Measurements from ENCODE around the gene RCAN1.
A peak's percentile ranks its signal among the peaks of the same experiment; 100 is the strongest.

The RCAN1 gene

GRCh38 chr21:34526241-34526617 is 88.7 kb downstream of the RCAN1 start:
- H3K27ac ChIP-seq, result peak overlapping the region in 4 of 11 experiments; percentile 4 to 22 (median 12); a peak in 1 of 22 replicates
- H3K36me3 ChIP-seq, result peaks cover 0 to 12% (median 5%) of the 10 kb centered on the region in 11 experiments; a peak in 9 of 22 replicates
- H3K9ac ChIP-seq, result peak overlapping the region in 5 of 11 experiments; percentile 32 to 65 (median 48); a peak in 9 of 22 replicates
- peaks cover 0 to 8% (median 0%) of the 10 kb centered on the region in 11 experiments; a peak in 2 of 22 replicates for H3K9me3 ChIP-seq (replicated peaks in 1 of 11)
- H3K4me2 ChIP-seq, result peak overlapping the region; percentile 33 to 83 (median 62)
- peak overlapping the region in 1 of 10 experiments; percentile 3; a peak in 2 of 20 replicates for H3K4me3 ChIP-seq
- no peak for TF ChIP-seq Cebpa-rat (IDR thresholded peaks at IDR 0.05)
- H3K4me1 ChIP-seq, result peaks cover 10 to 23% (median 14%) of the 10 kb centered on the region in 10 experiments
- H4K20me1 ChIP-seq, result no peaks in the 10 kb centered on the region; a peak in 1 of 22 replicates
- H3K27me3 ChIP-seq, result no peaks in the 10 kb centered on the region

- Histone ChIP-seq H4K20me1 (no peaks in the 10 kb centered on the region; a peak in 1 of 22 replicates), H3K4me1 (peaks cover 10 to 35% (median 21%) of the 10 kb centered on the region in 10 experiments), H3K27ac (no peak overlapping the region), H3K4me3 (no peak overlapping the region), H3K36me3 (peaks cover 0 to 25% (median 13%) of the 10 kb centered on the region in 11 experiments; a peak in 14 of 22 replicates), H3K27me3 (no peaks in the 10 kb centered on the region), H3K4me2 (no peak overlapping the region), H3K9me3 (replicated peaks in 1 of 11) (peaks cover 0 to 8% (median 0%) of the 10 kb centered on the region in 11 experiments; a peak in 2 of 22 replicates), H3K9ac (no peak overlapping the region)
- no peak for TF ChIP-seq Cebpa-rat (IDR thresholded peaks at IDR 0.05)
Measured at GRCh38 chr21:34524646-34525601, 90.0 kb downstream of the RCAN1 start.

- Histone ChIP-seq H3K4me2 (no peak overlapping the region), H3K4me3 (no peak overlapping the region), H3K9ac (no peak overlapping the region), H3K9me3 (replicated peaks in 1 of 11) (peaks cover 0 to 4% (median 0%) of the 10 kb centered on the region in 11 experiments; a peak in 2 of 22 replicates), H3K36me3 (peaks cover under 1 to 37% (median 24%) of the 10 kb centered on the region in 11 experiments; a peak in 16 of 22 replicates), H3K27ac (no peak overlapping the region), H4K20me1 (no peaks in the 10 kb centered on the region; a peak in 1 of 22 replicates), H3K27me3 (no peaks in the 10 kb centered on the region), H3K4me1 (peaks cover 10 to 35% (median 21%) of the 10 kb centered on the region in 10 experiments)
- no peak for TF ChIP-seq Cebpa-rat (IDR thresholded peaks at IDR 0.05)
Measured at GRCh38 chr21:34523019-34523555, 91.8 kb downstream of the RCAN1 start.

- H3K27me3 ChIP-seq, result no peaks in the 10 kb centered on the region
Measured at GRCh38 chr21:34522284-34522683, 92.6 kb downstream of the RCAN1 start.

GRCh38 chr21:34521561-34521960 is 93.4 kb downstream of the RCAN1 start:
- no peak for TF ChIP-seq Cebpa-rat (IDR thresholded peaks at IDR 0.05)
- Histone ChIP-seq H3K9me3 (replicated peaks in 1 of 11) (no peaks in the 10 kb centered on the region), H3K9ac (no peak overlapping the region), H3K27ac (no peak overlapping the region), H4K20me1 (no peaks in the 10 kb centered on the region; a peak in 1 of 22 replicates), H3K27me3 (no peaks in the 10 kb centered on the region), H3K4me3 (no peak overlapping the region), H3K4me2 (peak overlapping the region in 1 of 11 experiments; percentile 56; a peak in 1 of 22 replicates), H3K4me1 (peaks cover 5 to 24% (median 15%) of the 10 kb centered on the region in 10 experiments), H3K36me3 (peaks cover 3 to 45% (median 37%) of the 10 kb centered on the region in 11 experiments; a peak in 19 of 22 replicates)

More at GRCh38 chr21:34522284-34522683, 92.6 kb downstream of the RCAN1 start:
- Histone ChIP-seq H4K20me1 (no peaks in the 10 kb centered on the region; a peak in 1 of 22 replicates), H3K27ac (no peak overlapping the region), H3K4me2 (no peak overlapping the region), H3K4me1 (peaks cover 10 to 31% (median 21%) of the 10 kb centered on the region in 10 experiments), H3K9ac (no peak overlapping the region), H3K36me3 (peaks cover 3 to 45% (median 31%) of the 10 kb centered on the region in 11 experiments; a peak in 19 of 22 replicates), H3K9me3 (replicated peaks in 1 of 11) (no peaks in the 10 kb centered on the region), H3K4me3 (no peak overlapping the region)
- no peak for TF ChIP-seq Cebpa-rat (IDR thresholded peaks at IDR 0.05)

GRCh38 chr21:34520764-34521508 is 94.0 kb downstream of the RCAN1 start:
- peak overlapping the region in 5 of 11 experiments; percentile 35 to 67 (median 56); a peak in 9 of 22 replicates for H3K4me2 ChIP-seq
- H3K27me3 ChIP-seq, result no peaks in the 10 kb centered on the region
- H3K9me3 ChIP-seq (replicated peaks in 1 of 11), result no peaks in the 10 kb centered on the region
- no peak overlapping the region for H3K4me3 ChIP-seq
- H3K36me3 ChIP-seq, result peaks cover 3 to 45% (median 37%) of the 10 kb centered on the region in 11 experiments; a peak in 19 of 22 replicates
- H4K20me1 ChIP-seq, result no peaks in the 10 kb centered on the region
- no peak overlapping the region for H3K9ac ChIP-seq
- TF ChIP-seq Cebpa-rat (IDR thresholded peaks at IDR 0.05), result no peak
- peaks cover 0 to 18% (median 9%) of the 10 kb centered on the region in 10 experiments; a peak in 17 of 20 replicates for H3K4me1 ChIP-seq
- no peak overlapping the region for H3K27ac ChIP-seq

- no peak for TF ChIP-seq Cebpa-rat (IDR thresholded peaks at IDR 0.05)
- Histone ChIP-seq H3K4me2 (peak overlapping the region in 4 of 11 experiments; percentile 35 to 67 (median 48); a peak in 6 of 22 replicates), H3K9me3 (replicated peaks in 1 of 11) (no peaks in the 10 kb centered on the region), H3K4me1 (peaks cover 0 to 15% (median 8%) of the 10 kb centered on the region in 10 experiments; a peak in 13 of 20 replicates), H3K9ac (no peak overlapping the region), H3K27me3 (no peaks in the 10 kb centered on the region), H3K36me3 (peaks cover 3 to 45% (median 37%) of the 10 kb centered on the region in 11 experiments; a peak in 19 of 22 replicates), H3K4me3 (no peak overlapping the region), H3K27ac (no peak overlapping the region), H4K20me1 (no peaks in the 10 kb centered on the region)
Measured at GRCh38 chr21:34520281-34520680, 94.6 kb downstream of the RCAN1 start.

- no peak for TF ChIP-seq Cebpa-rat (IDR thresholded peaks at IDR 0.05)
- no peaks in the 10 kb centered on the region for H3K27me3 ChIP-seq
- no peak overlapping the region for H3K9ac ChIP-seq
- no peaks in the 10 kb centered on the region for H4K20me1 ChIP-seq
- H3K4me3 ChIP-seq, result no peak overlapping the region
- H3K4me1 ChIP-seq, result peaks cover 0 to 15% (median 8%) of the 10 kb centered on the region in 10 experiments; a peak in 13 of 20 replicates
- no peaks in the 10 kb centered on the region for H3K9me3 ChIP-seq (replicated peaks in 1 of 11)
- no peak overlapping the region for H3K27ac ChIP-seq
- peaks cover 3 to 45% (median 37%) of the 10 kb centered on the region in 11 experiments; a peak in 19 of 22 replicates for H3K36me3 ChIP-seq
- H3K4me2 ChIP-seq, result no peak overlapping the region
Measured at GRCh38 chr21:34519694-34520093, 95.2 kb downstream of the RCAN1 start.

Measured in BLaER1 treated with 17β-estradiol and CSF1 and Interleukin-3, amounts not matched to agents 10 nM and 100 nM (cell line).